GM19438 (cell line): Measurements from ENCODE around the gene MVK.

Experiments used
- ATAC-seq: cut with Tn5 transposase; IDR thresholded peaks from one replicate; pipeline ENCODE4 v1.9.1; 2021; ENCODE audit warnings: low read depth; ENCODE audit not compliant: unreplicated experiment

Gene MVK

GRCh38 chr12:109573029-109573913 is at the start of gene MVK, which contains the start of gene MMAB:
Gene MVK (plus strand): TSS chr12:109573794. CDS start chr12:109574823, 1,029 bp downstream.
Gene MMAB (minus strand): TSS chr12:109573504. CDS start chr12:109573480, 24 bp downstream.
- peak; percentile 94 for ATAC-seq

- ATAC-seq, result no peak
Measured at GRCh38 chr12:109524466-109525278, 48.9 kb upstream of the MVK start.

GRCh38 chr12:109525279-109525585 is 48.4 kb upstream of the MVK start:
- no peak for ATAC-seq

GRCh38 chr12:109527489-109528123 is 46.0 kb upstream of the MVK start:
- no peak for ATAC-seq

GRCh38 chr12:109529691-109530640 is 43.6 kb upstream of the MVK start:
- ATAC-seq, result no peak

GRCh38 chr12:109531411-109531810 is 42.2 kb upstream of the MVK start:
- no peak for ATAC-seq

GRCh38 chr12:109532721-109533486 is 40.7 kb upstream of the MVK start:
- no peak for ATAC-seq

- no peak for ATAC-seq
Measured at GRCh38 chr12:109533487-109533740, 40.2 kb upstream of the MVK start.

- ATAC-seq, result no peak
Measured at GRCh38 chr12:109534456-109534855, 39.1 kb upstream of the MVK start.

GRCh38 chr12:109535231-109535862 is 38.2 kb upstream of the MVK start:
- ATAC-seq, result no peak

GRCh38 chr12:109535863-109536250 is 37.7 kb upstream of the MVK start:
- ATAC-seq, result no peak

GRCh38 chr12:109537136-109537535 is 36.5 kb upstream of the MVK start:
- ATAC-seq, result no peak

GRCh38 chr12:109538191-109538863 is 35.3 kb upstream of the MVK start:
- no peak for ATAC-seq

GRCh38 chr12:109539508-109539907 is 34.1 kb upstream of the MVK start:
- ATAC-seq, result no peak

GRCh38 chr12:109540526-109541412 is 32.8 kb upstream of the MVK start:
- no peak for ATAC-seq

GRCh38 chr12:109541413-109541726 is 32.2 kb upstream of the MVK start:
- no peak for ATAC-seq

GRCh38 chr12:109542014-109542413 is 31.6 kb upstream of the MVK start:
- no peak for ATAC-seq

- no peak for ATAC-seq
Measured at GRCh38 chr12:109542876-109543275, 30.7 kb upstream of the MVK start.
